Measurements from ENCODE around the gene ITGB1.

The ITGB1 gene

GRCh38 chr10:32937911-32938424 is 20.1 kb downstream of the ITGB1 start:
- H3K4me3 ChIP-seq (replicated peaks; ENCODE audit: low read depth, low read length), result no peak overlapping the region
- DNase-seq (ENCODE audit: extremely low read depth, low read depth), result no peak
- TF ChIP-seq, protein P1, sequence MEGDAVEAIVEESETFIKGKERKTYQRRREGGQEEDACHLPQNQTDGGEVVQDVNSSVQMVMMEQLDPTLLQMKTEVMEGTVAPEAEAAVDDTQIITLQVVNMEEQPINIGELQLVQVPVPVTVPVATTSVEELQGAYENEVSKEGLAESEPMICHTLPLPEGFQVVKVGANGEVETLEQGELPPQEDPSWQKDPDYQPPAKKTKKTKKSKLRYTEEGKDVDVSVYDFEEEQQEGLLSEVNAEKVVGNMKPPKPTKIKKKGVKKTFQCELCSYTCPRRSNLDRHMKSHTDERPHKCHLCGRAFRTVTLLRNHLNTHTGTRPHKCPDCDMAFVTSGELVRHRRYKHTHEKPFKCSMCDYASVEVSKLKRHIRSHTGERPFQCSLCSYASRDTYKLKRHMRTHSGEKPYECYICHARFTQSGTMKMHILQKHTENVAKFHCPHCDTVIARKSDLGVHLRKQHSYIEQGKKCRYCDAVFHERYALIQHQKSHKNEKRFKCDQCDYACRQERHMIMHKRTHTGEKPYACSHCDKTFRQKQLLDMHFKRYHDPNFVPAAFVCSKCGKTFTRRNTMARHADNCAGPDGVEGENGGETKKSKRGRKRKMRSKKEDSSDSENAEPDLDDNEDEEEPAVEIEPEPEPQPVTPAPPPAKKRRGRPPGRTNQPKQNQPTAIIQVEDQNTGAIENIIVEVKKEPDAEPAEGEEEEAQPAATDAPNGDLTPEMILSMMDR (IDR thresholded peaks at IDR 0.05; ENCODE audit: low read depth, low read length, missing control alignments), result no peak

GRCh38 chr10:32932225-32932729 is 25.8 kb downstream of the ITGB1 start:
- no peak for DNase-seq (ENCODE audit: extremely low read depth, low read depth)
- TF ChIP-seq, protein P1 (IDR thresholded peaks at IDR 0.05; ENCODE audit: low read depth, low read length, missing control alignments), result no peak

DNA sequence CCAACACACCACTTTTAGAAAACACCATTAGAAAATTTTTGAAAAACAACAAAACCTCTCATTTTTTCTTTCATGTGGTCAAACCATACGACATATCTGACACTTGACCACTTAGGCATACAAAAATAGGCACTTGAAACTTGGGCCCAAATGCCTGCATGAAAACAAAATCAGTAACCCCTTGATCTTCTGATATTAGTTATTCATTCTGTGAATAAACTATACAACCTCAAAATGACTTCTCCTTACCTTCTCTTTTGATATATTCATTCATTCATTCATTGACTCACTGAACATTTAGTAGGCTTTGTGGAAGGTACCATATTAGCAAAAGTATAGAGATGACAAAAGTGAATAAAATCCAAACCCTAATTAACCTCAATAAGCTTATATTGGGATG is 26.4 kb downstream of the ITGB1 start:
- no peak for DNase-seq (ENCODE audit: extremely low read depth, low read depth)
- TF ChIP-seq, protein P1 (IDR thresholded peaks at IDR 0.05; ENCODE audit: low read depth, low read length, missing control alignments), result no peak
- no peak overlapping the region for H3K4me3 ChIP-seq (replicated peaks; ENCODE audit: low read depth, low read length)

More at GRCh38 chr10:32932225-32932729, 25.8 kb downstream of the ITGB1 start:
- H3K4me3 ChIP-seq (replicated peaks; ENCODE audit: low read depth, low read length), result no peak overlapping the region

- TF ChIP-seq, protein P1 (IDR thresholded peaks at IDR 0.05; ENCODE audit: low read depth, low read length, missing control alignments), result no peak
- no peak overlapping the region for H3K4me3 ChIP-seq (replicated peaks; ENCODE audit: low read depth, low read length)
- DNase-seq (ENCODE audit: extremely low read depth, low read depth), result no peak
Measured at GRCh38 chr10:32930036-32930435, 28.0 kb downstream of the ITGB1 start.

DNA sequence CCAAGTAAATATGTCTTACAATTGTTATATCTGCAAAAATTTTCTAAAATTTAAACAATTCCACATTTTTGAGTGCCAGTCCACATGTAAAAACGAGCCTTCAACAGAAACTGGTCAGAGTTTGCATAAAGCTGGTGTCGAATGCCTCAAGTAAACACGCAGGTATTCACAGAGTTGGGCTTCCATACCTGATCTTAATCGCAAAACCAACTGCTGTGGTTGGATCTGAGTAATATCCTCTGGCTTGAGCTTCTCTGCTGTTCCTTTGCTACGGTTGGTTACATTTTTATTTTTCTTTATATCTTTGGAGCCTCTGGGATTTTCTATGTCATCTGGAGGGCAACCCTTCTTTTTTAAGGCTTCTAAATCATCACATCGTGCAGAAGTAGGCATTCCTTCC is 28.4 kb downstream of the ITGB1 start:
- no peak overlapping the region for H3K4me3 ChIP-seq (replicated peaks; ENCODE audit: low read depth, low read length)
- TF ChIP-seq, protein P1 (IDR thresholded peaks at IDR 0.05; ENCODE audit: low read depth, low read length, missing control alignments), result no peak
- DNase-seq (ENCODE audit: extremely low read depth, low read depth), result no peak

- no peak overlapping the region for H3K4me3 ChIP-seq (replicated peaks; ENCODE audit: low read depth, low read length)
- TF ChIP-seq, protein P1 (IDR thresholded peaks at IDR 0.05; ENCODE audit: low read depth, low read length, missing control alignments), result no peak
- DNase-seq (ENCODE audit: extremely low read depth, low read depth), result no peak
Measured at GRCh38 chr10:32927750-32928149, 30.3 kb downstream of the ITGB1 start.

DNA sequence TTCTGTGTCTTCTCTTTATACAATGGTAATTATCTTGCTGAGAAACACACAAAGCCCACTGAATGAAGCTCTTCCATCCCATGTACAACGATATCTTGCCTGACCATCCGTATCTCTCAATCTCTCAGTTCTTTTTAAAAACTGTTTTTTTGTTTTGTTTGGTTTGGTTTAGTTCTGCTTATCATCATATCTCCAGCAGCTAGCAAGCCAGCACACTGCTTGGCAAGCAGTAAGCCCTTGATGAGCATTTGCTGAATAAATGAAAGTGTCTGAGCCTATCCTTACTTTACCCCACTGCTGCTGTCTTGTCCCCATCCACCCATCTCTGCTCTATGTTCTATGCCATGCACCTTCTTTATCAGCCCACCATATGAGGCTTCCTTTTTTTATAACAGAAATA is 34.2 kb downstream of the ITGB1 start:
- H3K4me3 ChIP-seq (replicated peaks; ENCODE audit: low read depth, low read length), result no peak overlapping the region
- no peak for DNase-seq (ENCODE audit: extremely low read depth, low read depth)
- TF ChIP-seq, protein P1 (IDR thresholded peaks at IDR 0.05; ENCODE audit: low read depth, low read length, missing control alignments), result no peak

All from HFF-Myc (cell line).